Testis (tissue), 2 donors: ENCODE results near the gene OGFOD1.

Experiments used
- CTCF ChIP-seq, 3 experiments: fragments of 450-650 bp in 2 of 3; fragments of 200-600 bp in 1 of 3; sonication (generic) in 1 of 3; IDR thresholded peaks; one replicate each; pipeline ENCODE4 v1.5.1; 2016 to 2019; ENCODE audit warnings: antibody characterized with exemption in 3 of 3, mild to moderate bottlenecking in 2 of 3, moderate library complexity in 1 of 3
- POLR2A ChIP-seq: fragments of 450-650 bp; IDR thresholded peaks from one replicate; pipeline ENCODE4 v1.6.1; 2017; ENCODE audit warnings: antibody characterized with exemption, mild to moderate bottlenecking, moderate library complexity

- no peak for TF ChIP-seq CTCF (IDR thresholded peaks at IDR 0.05)
- TF ChIP-seq POLR2A: no peak
These were observed 27.6 kb upstream of the OGFOD1 start for GRCh38 chr16:56423584-56424403.
